ENCODE results near the gene TBL1X.

DNA sequence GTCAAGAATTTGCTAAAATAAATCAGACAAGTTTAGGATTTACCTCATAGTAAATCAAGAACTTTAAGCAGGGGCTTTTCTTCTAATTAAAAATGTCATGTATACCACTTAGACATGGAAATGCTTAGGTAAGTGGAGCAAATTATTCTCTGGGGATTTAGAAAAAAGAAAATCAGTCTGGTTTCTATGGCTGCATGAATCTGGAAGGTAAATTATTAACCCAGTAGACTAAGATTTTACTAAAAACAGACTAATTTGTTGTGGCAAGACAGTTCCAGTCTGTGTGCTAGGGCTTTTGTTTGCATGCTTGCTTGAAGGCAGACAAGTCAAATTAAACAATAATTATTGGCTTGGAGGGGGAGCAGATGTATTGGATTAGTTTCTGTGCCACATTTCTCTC is 140.6 kb downstream of the TBL1X start:
- TF ChIP-seq POLR2AphosphoS5 (IDR thresholded peaks at IDR 0.05; ENCODE audit: insufficient read depth, low read depth, low read length), result no peak
- TF ChIP-seq, protein P1, sequence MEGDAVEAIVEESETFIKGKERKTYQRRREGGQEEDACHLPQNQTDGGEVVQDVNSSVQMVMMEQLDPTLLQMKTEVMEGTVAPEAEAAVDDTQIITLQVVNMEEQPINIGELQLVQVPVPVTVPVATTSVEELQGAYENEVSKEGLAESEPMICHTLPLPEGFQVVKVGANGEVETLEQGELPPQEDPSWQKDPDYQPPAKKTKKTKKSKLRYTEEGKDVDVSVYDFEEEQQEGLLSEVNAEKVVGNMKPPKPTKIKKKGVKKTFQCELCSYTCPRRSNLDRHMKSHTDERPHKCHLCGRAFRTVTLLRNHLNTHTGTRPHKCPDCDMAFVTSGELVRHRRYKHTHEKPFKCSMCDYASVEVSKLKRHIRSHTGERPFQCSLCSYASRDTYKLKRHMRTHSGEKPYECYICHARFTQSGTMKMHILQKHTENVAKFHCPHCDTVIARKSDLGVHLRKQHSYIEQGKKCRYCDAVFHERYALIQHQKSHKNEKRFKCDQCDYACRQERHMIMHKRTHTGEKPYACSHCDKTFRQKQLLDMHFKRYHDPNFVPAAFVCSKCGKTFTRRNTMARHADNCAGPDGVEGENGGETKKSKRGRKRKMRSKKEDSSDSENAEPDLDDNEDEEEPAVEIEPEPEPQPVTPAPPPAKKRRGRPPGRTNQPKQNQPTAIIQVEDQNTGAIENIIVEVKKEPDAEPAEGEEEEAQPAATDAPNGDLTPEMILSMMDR (IDR thresholded peaks at IDR 0.05; ENCODE audit: extremely low read depth in 1 of 2, insufficient read depth in 1 of 2, low read depth in 1 of 2, low read length in 2 of 2), result no peak

All from endothelial cell of umbilical vein (primary cell).